GM12891 (cell line): Measurements from ENCODE around the gene NUP85.

Source experiments
- PAX5 ChIP-seq: IDR thresholded peaks from 2 replicates; pipeline ENCODE4 v1.6.1; 2011; ENCODE audit warnings: low read length, moderate library complexity, mild to moderate bottlenecking; ENCODE audit not compliant: insufficient read depth, severe bottlenecking
- POLR2A ChIP-seq: IDR thresholded peaks from 2 replicates; pipeline ENCODE4 v1.6.1; 2011; ENCODE audit warnings: low read depth, low read length, control low read depth
- POLR2AphosphoS5 ChIP-seq: IDR thresholded peaks from 2 replicates; pipeline ENCODE4 v1.6.1; 2011; ENCODE audit warnings: low read depth, low read length, control low read depth
- TAF1 ChIP-seq: IDR thresholded peaks from 2 replicates; pipeline ENCODE4 v1.6.1; 2011; ENCODE audit warnings: low read depth, low read length, control low read depth

DNA sequence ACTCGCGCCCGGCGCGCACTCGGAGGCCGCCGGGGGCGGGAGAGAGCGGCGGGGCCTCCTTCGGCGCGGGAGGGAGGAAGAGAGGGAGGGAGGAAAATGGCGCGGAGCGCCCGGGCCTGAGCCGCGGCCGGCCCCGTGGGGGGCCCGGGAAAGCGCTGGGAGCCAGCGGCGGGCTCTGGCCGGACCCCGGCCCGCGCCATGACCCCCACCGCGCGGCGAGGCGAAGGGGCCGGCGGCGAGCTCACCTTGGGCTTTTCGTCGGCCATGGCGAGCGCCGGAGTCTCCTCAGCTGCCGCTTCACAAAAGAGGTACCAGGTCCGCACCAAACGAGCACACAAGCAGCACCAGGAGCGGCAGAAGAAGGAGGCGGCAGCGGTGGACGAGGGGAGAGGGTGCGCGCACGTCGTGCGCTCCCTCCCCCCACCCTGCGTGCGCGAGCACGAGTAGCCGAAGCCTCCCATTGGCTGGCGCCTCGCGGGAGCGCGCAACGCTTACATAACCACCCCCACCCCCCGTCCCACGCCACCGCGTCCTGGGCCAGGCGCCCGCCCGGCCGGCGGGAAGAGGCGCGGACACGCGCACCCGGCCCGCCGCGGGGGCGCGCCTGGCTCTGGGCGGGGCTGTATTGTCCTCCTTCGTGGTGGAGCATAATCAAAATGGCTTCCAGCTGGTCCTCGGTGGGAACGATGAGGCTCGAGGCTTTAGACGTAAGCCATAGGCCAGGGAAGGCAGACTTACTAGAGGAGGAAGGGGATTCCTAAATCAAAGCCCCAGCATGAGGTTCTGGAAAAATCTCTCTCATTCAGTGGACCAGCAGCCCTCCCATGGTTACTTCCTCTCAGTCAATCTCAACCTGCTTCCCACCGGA, 22.7 kb upstream of the NUP85 start, which contains the start of gene SUMO2:
- peak; percentile 77 for TF ChIP-seq TAF1
- peak; percentile 76 for TF ChIP-seq POLR2A
- TF ChIP-seq POLR2AphosphoS5, result peak; percentile 69
- TF ChIP-seq PAX5, result no peak
